IMR-90 (cell line): Measurements from ENCODE around the gene UEVLD. TPM values are rescaled to one million over a fixed set of nuclear protein-coding genes. Genes with fewer than 3 reads are reported as not detected.

ENCODE experiments used
- ATAC-seq: fragments of 200-7000 bp; cut with Tn5 transposase; 2 replicates; pipeline ENCODE4 v1.9.1; 2020; ENCODE audit warnings: low read depth, mild to moderate bottlenecking, moderate library complexity
- BruUV-seq: library from RNA; stranded (reverse); fragments of 400-500 nt; replicated peaks from 2 replicates; lab custom pipeline; 2021; lab: Mats Ljungman, UMichigan
- CTCF ChIA-PET: fragments of 300-600 bp; formaldehyde crosslinking; extraction: SDS; loops from one replicate; lab custom pipeline; 2021; ENCODE audit warnings: antibody characterized with exemption; lab: Yijun Ruan, JAX
- POLR2A ChIA-PET: fragments of 300-600 bp; sonication (Branson Sonifier 250); formaldehyde crosslinking; loops from one replicate; lab custom pipeline; 2022; ENCODE audit warnings: antibody characterized with exemption; ENCODE audit not compliant: unreplicated experiment; lab: Charles Lee
- DNase-seq: peaks from one replicate; pipeline ENCODE4 v3.0.0; 2013
- H2AFZ ChIP-seq: replicated peaks from 2 replicates; pipeline ENCODE3; 2013; ENCODE audit warnings: low read length, mild to moderate bottlenecking; ENCODE audit not compliant: poor library complexity
- H2AK5ac ChIP-seq: 2 replicates; pipeline ENCODE4 v1.6.1; 2013; ENCODE audit warnings: low read depth, low read length, inconsistent platforms
- H2AK9ac ChIP-seq: replicated peaks from 2 replicates; pipeline ENCODE3; 2013; ENCODE audit warnings: mild to moderate bottlenecking, low read depth, low read length, moderate library complexity; ENCODE audit not compliant: poor library complexity
- H2BK120ac ChIP-seq: 2 replicates; pipeline ENCODE4 v1.6.1; 2013; ENCODE audit warnings: low read depth, low read length, inconsistent platforms
- H2BK15ac ChIP-seq: 3 replicates; pipeline ENCODE4 v1.6.1; 2013; ENCODE audit warnings: low read depth, low read length, inconsistent platforms
- H2BK20ac ChIP-seq: 2 replicates; pipeline ENCODE4 v1.6.1; 2013; ENCODE audit warnings: low read depth, mild to moderate bottlenecking, inconsistent platforms, low read length, moderate library complexity
- H2BK5ac ChIP-seq: 2 replicates; pipeline ENCODE4 v1.6.1; 2013; ENCODE audit warnings: mild to moderate bottlenecking, low read depth, low read length, inconsistent platforms; ENCODE audit not compliant: poor library complexity, severe bottlenecking
- H3K14ac ChIP-seq: replicated peaks from 2 replicates; pipeline ENCODE4 v1.6.1; 2013; ENCODE audit warnings: low read depth, low read length, inconsistent platforms
- H3K18ac ChIP-seq: 2 replicates; pipeline ENCODE4 v1.6.1; 2013; ENCODE audit warnings: low read depth, low read length, control low read depth
- H3K23ac ChIP-seq: 2 replicates; pipeline ENCODE4 v1.6.1; 2013; ENCODE audit warnings: low read depth, low read length, inconsistent platforms
- H3K27ac ChIP-seq: 2 replicates; pipeline ENCODE4 v1.5.1; 2013; ENCODE audit warnings: mild to moderate bottlenecking, control low read depth, low read length; ENCODE audit not compliant: insufficient read depth
- H3K27me3 ChIP-seq: 2 replicates; pipeline ENCODE4 v1.6.1; 2013; ENCODE audit warnings: low read length; ENCODE audit not compliant: control insufficient read depth, insufficient read depth
- H3K36me3 ChIP-seq: 2 replicates; pipeline ENCODE4 v1.6.1; 2013; ENCODE audit warnings: low read length, mixed read lengths; ENCODE audit not compliant: control insufficient read depth, insufficient read depth
- H3K4ac ChIP-seq: 2 replicates; pipeline ENCODE4 v1.6.1; 2013; ENCODE audit warnings: low read depth, low read length, inconsistent platforms
- H3K4me1 ChIP-seq: 2 replicates; pipeline ENCODE4 v1.6.1; 2013; ENCODE audit warnings: low read length, mixed read lengths; ENCODE audit not compliant: control insufficient read depth, insufficient read depth
- H3K4me2 ChIP-seq: 2 replicates; pipeline ENCODE4 v1.6.1; 2013; ENCODE audit warnings: low read depth, mild to moderate bottlenecking, control low read depth, low read length, moderate library complexity
- H3K4me3 ChIP-seq: 2 replicates; pipeline ENCODE4 v1.5.1; 2013; ENCODE audit warnings: low read depth, mild to moderate bottlenecking, control low read depth, low read length, moderate library complexity; ENCODE audit not compliant: insufficient read depth
- H3K56ac ChIP-seq: 2 replicates; pipeline ENCODE4 v1.6.1; 2013; ENCODE audit warnings: low read length, inconsistent platforms; ENCODE audit not compliant: insufficient read depth; ENCODE audit errors: extremely low read depth
- H3K79me1 ChIP-seq, 2 experiments: 2 replicates each; pipeline ENCODE4 v1.6.1; 2013; ENCODE audit warnings: low read length in 2 of 2, inconsistent platforms in 1 of 2, low read depth in 1 of 2
- H3K9ac ChIP-seq: 2 replicates; pipeline ENCODE4 v1.6.1; 2013; ENCODE audit warnings: low read depth, low read length, control low read depth
- H3K9me1 ChIP-seq: 2 replicates; pipeline ENCODE4 v1.6.1; 2013; ENCODE audit warnings: low read length, inconsistent platforms; ENCODE audit not compliant: insufficient read depth
- H3K9me3 ChIP-seq: 2 replicates; pipeline ENCODE4 v1.6.1; 2013; ENCODE audit warnings: low read length; ENCODE audit not compliant: control insufficient read depth, insufficient read depth
- H4K20me1 ChIP-seq: 2 replicates; pipeline ENCODE4 v1.6.1; 2013; ENCODE audit warnings: low read length, inconsistent platforms; ENCODE audit not compliant: insufficient read depth
- H4K5ac ChIP-seq: 2 replicates; pipeline ENCODE4 v1.6.1; 2013; ENCODE audit warnings: mild to moderate bottlenecking, low read depth, low read length, control low read depth
- H4K8ac ChIP-seq, 2 experiments: 2 replicates each; pipeline ENCODE4 v1.6.1; 2013; ENCODE audit warnings: low read depth in 2 of 2, low read length in 2 of 2, control low read depth in 1 of 2, inconsistent platforms in 1 of 2
- H4K91ac ChIP-seq: 2 replicates; pipeline ENCODE4 v1.6.1; 2013; ENCODE audit warnings: low read depth, low read length, inconsistent platforms; ENCODE audit not compliant: insufficient read depth
- BHLHE40 ChIP-seq: fragments of 150-350 bp; IDR thresholded peaks from 2 replicates; pipeline ENCODE4 v1.6.1; 2016; ENCODE audit warnings: mild to moderate bottlenecking, low read depth, low read length
- CEBPB ChIP-seq: IDR thresholded peaks from 2 replicates; pipeline ENCODE4 v1.6.1; 2012; ENCODE audit warnings: low read depth, low read length, improper control_type of control experiment
- CHD1 ChIP-seq: IDR thresholded peaks from 2 replicates; pipeline ENCODE4 v1.6.1; 2012; ENCODE audit warnings: low read depth, low read length, improper control_type of control experiment
- FOS ChIP-seq: fragments of 150-350 bp; IDR thresholded peaks from 2 replicates; pipeline ENCODE4 v1.6.1; 2016; ENCODE audit warnings: low read depth, low read length
- MAFK ChIP-seq: IDR thresholded peaks from 2 replicates; pipeline ENCODE4 v1.6.1; 2012; ENCODE audit warnings: low read depth, low read length, improper control_type of control experiment
- MAZ ChIP-seq: IDR thresholded peaks from 2 replicates; pipeline ENCODE4 v1.6.1; 2012; ENCODE audit warnings: low read depth, mild to moderate bottlenecking, low read length, improper control_type of control experiment, moderate library complexity, borderline replicate concordance
- MXI1 ChIP-seq: IDR thresholded peaks from 2 replicates; pipeline ENCODE4 v1.6.1; 2012; ENCODE audit warnings: low read depth, mild to moderate bottlenecking, low read length, moderate library complexity, borderline replicate concordance
- NFE2L2 ChIP-seq: fragments of 150-350 bp; IDR thresholded peaks from 2 replicates; pipeline ENCODE4 v1.6.1; 2016; ENCODE audit warnings: low read depth, mild to moderate bottlenecking, low read length
- POLR2A ChIP-seq: IDR thresholded peaks from 2 replicates; pipeline ENCODE4 v1.6.1; 2012; ENCODE audit warnings: mild to moderate bottlenecking, low read depth, low read length
- RAD21 ChIP-seq: IDR thresholded peaks from 2 replicates; pipeline ENCODE4 v1.6.1; 2012; ENCODE audit warnings: low read length, improper control_type of control experiment
- RCOR1 ChIP-seq: IDR thresholded peaks from 2 replicates; pipeline ENCODE4 v1.6.1; 2012; ENCODE audit warnings: mild to moderate bottlenecking, low read length, improper control_type of control experiment; ENCODE audit not compliant: insufficient replicate concordance
- RFX5 ChIP-seq: IDR thresholded peaks from 2 replicates; pipeline ENCODE4 v1.8.0; 2012; ENCODE audit warnings: low read depth, mild to moderate bottlenecking, low read length, moderate library complexity
- SMC3 ChIP-seq: fragments of 150-350 bp; IDR thresholded peaks from 2 replicates; pipeline ENCODE4 v1.6.1; 2016; ENCODE audit warnings: low read depth, mild to moderate bottlenecking, antibody characterized with exemption, low read length, moderate library complexity
- WGBS, 2 experiments: methylation state at CpG; one replicate each; pipeline versions ENCODE4 v1.1.5 to v1.1.7; 2013; ENCODE audit warnings: missing lambda C conversion rate in 2 of 2; ENCODE audit not compliant: insufficient read length in 1 of 2; ENCODE audit errors: extremely low coverage in 2 of 2; 5-methylcytosine and 5-hydroxymethylcytosine counted together
- dilution Hi-C: fragments of 300-500 bp; cut with HindIII; formaldehyde crosslinking; loops from one replicate; pipeline ENCODE4 v1.14.3; 2018; ENCODE audit warnings: low sequenced_read_pairs; ENCODE audit not compliant: unreplicated experiment
- in situ Hi-C: fragments of 300-500 bp; cut with MboI; formaldehyde crosslinking; loops from 3 replicates; pipeline ENCODE4 v1.14.3; 2019; ENCODE audit warnings: low sequenced_read_pairs, inconsistent platforms, mixed read lengths
- intact Hi-C: fragments of 100-400 bp; cut with micrococcal nuclease; formaldehyde crosslinking; loops from 2 replicates; pipeline ENCODE4 v1.10.0; 2022
- polyA plus RNA-seq, 3 experiments: library from polyadenylated mRNA; depleted of rRNA; stranded (reverse); fragments of >200 nt; gene quantifications; 2 replicates each; pipeline ENCODE4 v1.2.3, GENCODE V29; 2012; ENCODE audit warnings: low replicate concordance in 1 of 3
- total RNA-seq: library from RNA; depleted of rRNA; stranded (reverse); fragments of >200 nt; gene quantifications from 2 replicates; pipeline ENCODE4 v1.2.3, GENCODE V29; 2012
- TF ChIP-seq, protein P1 (sequence below): conservative IDR thresholded peaks from 2 replicates; pipeline ENCODE4 v1.5.1; 2012; ENCODE audit warnings: mild to moderate bottlenecking, low read depth, low read length, improper control_type of control experiment
- TF ChIP-seq, protein P2 (sequence below): fragments of 150-350 bp; IDR thresholded peaks from 2 replicates; pipeline ENCODE4 v1.6.1; 2017; ENCODE audit warnings: mild to moderate bottlenecking, antibody characterized with exemption, low read length, low read depth
- TF ChIP-seq, protein P3 (sequence below): fragments of 150-350 bp; IDR thresholded peaks from 2 replicates; pipeline ENCODE4 v1.6.1; 2016; ENCODE audit warnings: low read depth, mild to moderate bottlenecking, low read length, moderate library complexity, borderline replicate concordance

The UEVLD gene
- total and polyA plus RNA-seq, 2 of the 4 experiments (the other 2 are of a cell fraction) = 13.8 to 29.2 TPM

DNA sequence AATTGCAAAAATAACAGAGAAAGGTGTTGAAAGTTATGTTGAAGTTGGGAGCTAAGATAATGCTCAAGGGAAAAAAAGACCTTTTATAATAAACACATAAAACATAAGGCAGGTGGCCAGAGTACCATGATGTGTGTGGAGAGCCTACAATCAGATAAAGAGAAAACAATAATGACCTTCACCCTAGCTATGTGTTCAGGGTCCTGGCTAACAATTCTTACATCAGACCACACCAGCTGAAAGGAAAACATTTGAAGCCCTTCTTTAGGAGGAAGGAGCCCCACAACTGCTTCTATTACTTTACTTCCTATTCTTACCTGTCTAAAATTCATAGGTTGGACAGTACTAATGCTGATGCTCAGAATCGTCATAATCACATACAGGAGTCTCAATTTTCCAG lies 64.3 kb downstream of the UEVLD start:
- Histone ChIP-seq H3K4ac (no peak overlapping the region), H2AK5ac (no peak overlapping the region), H4K8ac (no peak overlapping the region), H3K18ac (no peak overlapping the region), H2BK120ac (no peak overlapping the region), H3K9me1 (peaks cover 5% of the 10 kb centered on the region; the same call in 1 of the 2 replicates), H4K91ac (no peak overlapping the region), H3K14ac (no peak overlapping the region), H3K4me1 (peaks cover 2% of the 10 kb centered on the region), H2BK20ac (no peak overlapping the region), H3K36me3 (peaks cover 5% of the 10 kb centered on the region), H3K79me1 (peaks cover 43 to 70% of the 10 kb centered on the region in 2 experiments), H3K9ac (no peak overlapping the region), H2BK15ac (no peak overlapping the region), H3K9me3 (no peaks in the 10 kb centered on the region), H3K27me3 (no peaks in the 10 kb centered on the region), H3K4me3 (no peak overlapping the region), H2AFZ (no peak overlapping the region), H4K5ac (no peak overlapping the region), H3K23ac (no peak overlapping the region), H3K56ac (no peak overlapping the region), H3K27ac (no peak overlapping the region), H4K20me1 (peaks cover 23% of the 10 kb centered on the region), H2AK9ac (no peak overlapping the region), H2BK5ac (no peak overlapping the region), H3K4me2 (no peak overlapping the region)
- intact Hi-C loops (no loop called here), in situ Hi-C loops (no loop called here), dilution Hi-C loops (no loop called here)
- no CpG with 5 or more reads among the region's 1 CpG for WGBS, 2 experiments
- no peak for ATAC-seq
- BruUV-seq = no TSS peak
- ChIA-PET CTCF (no interaction called here), POLR2A (no interaction called here)
- DNase-seq = no peak
- TF ChIP-seq MXI1 = no peak
- TF ChIP-seq RFX5 = no peak
- no peak for TF ChIP-seq CHD1
- TF ChIP-seq, protein P1, sequence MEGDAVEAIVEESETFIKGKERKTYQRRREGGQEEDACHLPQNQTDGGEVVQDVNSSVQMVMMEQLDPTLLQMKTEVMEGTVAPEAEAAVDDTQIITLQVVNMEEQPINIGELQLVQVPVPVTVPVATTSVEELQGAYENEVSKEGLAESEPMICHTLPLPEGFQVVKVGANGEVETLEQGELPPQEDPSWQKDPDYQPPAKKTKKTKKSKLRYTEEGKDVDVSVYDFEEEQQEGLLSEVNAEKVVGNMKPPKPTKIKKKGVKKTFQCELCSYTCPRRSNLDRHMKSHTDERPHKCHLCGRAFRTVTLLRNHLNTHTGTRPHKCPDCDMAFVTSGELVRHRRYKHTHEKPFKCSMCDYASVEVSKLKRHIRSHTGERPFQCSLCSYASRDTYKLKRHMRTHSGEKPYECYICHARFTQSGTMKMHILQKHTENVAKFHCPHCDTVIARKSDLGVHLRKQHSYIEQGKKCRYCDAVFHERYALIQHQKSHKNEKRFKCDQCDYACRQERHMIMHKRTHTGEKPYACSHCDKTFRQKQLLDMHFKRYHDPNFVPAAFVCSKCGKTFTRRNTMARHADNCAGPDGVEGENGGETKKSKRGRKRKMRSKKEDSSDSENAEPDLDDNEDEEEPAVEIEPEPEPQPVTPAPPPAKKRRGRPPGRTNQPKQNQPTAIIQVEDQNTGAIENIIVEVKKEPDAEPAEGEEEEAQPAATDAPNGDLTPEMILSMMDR = no peak
- TF ChIP-seq MAZ = no peak
- TF ChIP-seq RCOR1 = no peak
- TF ChIP-seq FOS = no peak
- TF ChIP-seq POLR2A = no peak
- TF ChIP-seq, protein P2, sequence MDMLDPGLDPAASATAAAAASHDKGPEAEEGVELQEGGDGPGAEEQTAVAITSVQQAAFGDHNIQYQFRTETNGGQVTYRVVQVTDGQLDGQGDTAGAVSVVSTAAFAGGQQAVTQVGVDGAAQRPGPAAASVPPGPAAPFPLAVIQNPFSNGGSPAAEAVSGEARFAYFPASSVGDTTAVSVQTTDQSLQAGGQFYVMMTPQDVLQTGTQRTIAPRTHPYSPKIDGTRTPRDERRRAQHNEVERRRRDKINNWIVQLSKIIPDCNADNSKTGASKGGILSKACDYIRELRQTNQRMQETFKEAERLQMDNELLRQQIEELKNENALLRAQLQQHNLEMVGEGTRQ = no peak
- no peak for TF ChIP-seq SMC3
- no peak for TF ChIP-seq BHLHE40
- TF ChIP-seq MAFK = no peak
- TF ChIP-seq RAD21 = no peak
- no peak for TF ChIP-seq CEBPB
- TF ChIP-seq, protein P3, sequence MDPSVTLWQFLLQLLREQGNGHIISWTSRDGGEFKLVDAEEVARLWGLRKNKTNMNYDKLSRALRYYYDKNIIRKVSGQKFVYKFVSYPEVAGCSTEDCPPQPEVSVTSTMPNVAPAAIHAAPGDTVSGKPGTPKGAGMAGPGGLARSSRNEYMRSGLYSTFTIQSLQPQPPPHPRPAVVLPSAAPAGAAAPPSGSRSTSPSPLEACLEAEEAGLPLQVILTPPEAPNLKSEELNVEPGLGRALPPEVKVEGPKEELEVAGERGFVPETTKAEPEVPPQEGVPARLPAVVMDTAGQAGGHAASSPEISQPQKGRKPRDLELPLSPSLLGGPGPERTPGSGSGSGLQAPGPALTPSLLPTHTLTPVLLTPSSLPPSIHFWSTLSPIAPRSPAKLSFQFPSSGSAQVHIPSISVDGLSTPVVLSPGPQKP = no peak
- TF ChIP-seq NFE2L2 = no peak
